Stomach (tissue), 9 donors: Measurements from ENCODE around the gene CYP4F22. TPM values are rescaled to one million over a fixed set of nuclear protein-coding genes. Genes with fewer than 3 reads are reported as not detected.

Experiments
- DNase-seq, 2 donors: peaks; one replicate each; pipeline versions ENCODE4 v3.0.0 to v3.0.0-alpha.2; 2013 to 2019
- H3K27ac ChIP-seq, 5 donors: fragments of 200-600 bp in 4 of 5; sonication (generic) in 4 of 5; one replicate each; pipeline ENCODE4 v1.5.1; 2013 to 2019; ENCODE audit warnings: mild to moderate bottlenecking in 1 of 5, moderate library complexity in 1 of 5
- H3K27me3 ChIP-seq, 3 donors: fragments of 200-600 bp; sonication (generic); one replicate each; pipeline ENCODE4 v1.5.1; 2017 to 2019; ENCODE audit warnings: mixed run types in 1 of 3
- H3K36me3 ChIP-seq, 4 donors: fragments of 200-600 bp; sonication (generic); 1 replicate in 3 of 4; 2 replicates in 1 of 4; pipeline ENCODE4 v1.5.1; 2016 to 2019
- H3K4me1 ChIP-seq, 4 donors: fragments of 200-600 bp; sonication (generic); one replicate each; pipeline ENCODE4 v1.5.1; 2016 to 2019
- H3K4me3 ChIP-seq, 4 donors: fragments of 200-600 bp; sonication (generic) in 3 of 4; one replicate each; pipeline ENCODE4 v1.5.1; 2016 to 2019; ENCODE audit warnings: mild to moderate bottlenecking in 1 of 4
- H3K9me3 ChIP-seq, 4 donors: fragments of 200-600 bp; sonication (generic); one replicate each; pipeline ENCODE4 v1.5.1; 2016 to 2019
- EP300 ChIP-seq: sonication (generic); formaldehyde crosslinking; IDR thresholded peaks from one replicate; pipeline ENCODE4 v1.6.1; 2017; ENCODE audit warnings: antibody characterized with exemption
- POLR2A ChIP-seq, 4 donors: fragments of 450-650 bp; IDR thresholded peaks; one replicate each; pipeline ENCODE4 v1.6.1; 2016; ENCODE audit warnings: antibody characterized with exemption in 4 of 4, control low read depth in 2 of 4, mild to moderate bottlenecking in 1 of 4, moderate library complexity in 1 of 4
- POLR2AphosphoS5 ChIP-seq, 3 donors: sonication (generic); formaldehyde crosslinking; IDR thresholded peaks; one replicate each; pipeline ENCODE4 v1.6.1; 2016; ENCODE audit warnings: antibody characterized with exemption in 3 of 3
- WGBS, 5 donors: extraction: QIAGEN DNeasy Blood & Tissue Kit in 3 of 5; methylation state at CpG; one replicate each; pipeline versions ENCODE4 v1.1.5 to v1.1.7; 2013 to 2018; 5-methylcytosine and 5-hydroxymethylcytosine counted together
- intact Hi-C: fragments of 100-400 bp; cut with DNase I; formaldehyde crosslinking; loops from one replicate; pipeline ENCODE4 v1.15.1; 2023; ENCODE audit warnings: low total_unique reads
- polyA plus RNA-seq, 3 donors: library from polyadenylated mRNA; stranded (reverse); fragments of 200-250 nt; gene quantifications; one replicate each; pipeline ENCODE4 v1.2.3, GENCODE V29; 2013
- total RNA-seq, 5 donors: library from RNA; depleted of rRNA; stranded (reverse); fragments of >200 nt; gene quantifications; one replicate each; pipeline versions ENCODE4 v1.1.0 to v1.2.3, GENCODE V29; 2014 to 2016
- TF ChIP-seq, protein P1 (sequence below), 7 experiments: fragments of 450-650 bp in 4 of 7; fragments of 200-600 bp in 3 of 7; sonication (generic) in 3 of 7; IDR thresholded peaks; one replicate each; pipeline ENCODE4 v1.5.1; 2016 to 2019; ENCODE audit warnings: antibody characterized with exemption in 7 of 7, control low read depth in 2 of 7, mild to moderate bottlenecking in 1 of 7
- donor health status: healthy with polysubstance abuse.
- donor health status: Bipolar disorder and iron deficiency.
- donor health status: healthy.

Gene CYP4F22
- total and polyA plus RNA-seq, 8 donors: 0.12 to 21.6 (median 0.71) TPM; not detected in 2

DNA sequence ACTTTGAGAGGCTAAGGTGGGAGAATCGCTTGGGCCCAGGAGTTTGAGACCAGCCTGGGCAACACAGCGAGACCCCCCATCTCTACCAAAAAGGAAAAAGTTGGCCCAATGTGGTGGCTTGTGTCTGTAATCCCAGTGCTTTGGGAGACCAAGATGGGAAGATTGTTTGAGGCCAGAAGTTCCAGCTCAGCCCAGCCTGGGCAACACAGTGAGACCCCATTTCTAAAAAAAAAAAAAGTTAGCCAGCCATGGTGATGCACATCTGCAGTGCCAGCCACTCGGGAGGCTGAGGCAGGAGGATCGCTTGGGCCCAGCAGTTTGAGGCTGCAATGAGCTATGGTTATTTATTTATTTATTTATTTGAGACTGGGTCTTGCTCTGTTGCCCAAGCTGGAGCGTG lies 41.3 kb downstream of the CYP4F22 start:
- TF ChIP-seq, protein P1, sequence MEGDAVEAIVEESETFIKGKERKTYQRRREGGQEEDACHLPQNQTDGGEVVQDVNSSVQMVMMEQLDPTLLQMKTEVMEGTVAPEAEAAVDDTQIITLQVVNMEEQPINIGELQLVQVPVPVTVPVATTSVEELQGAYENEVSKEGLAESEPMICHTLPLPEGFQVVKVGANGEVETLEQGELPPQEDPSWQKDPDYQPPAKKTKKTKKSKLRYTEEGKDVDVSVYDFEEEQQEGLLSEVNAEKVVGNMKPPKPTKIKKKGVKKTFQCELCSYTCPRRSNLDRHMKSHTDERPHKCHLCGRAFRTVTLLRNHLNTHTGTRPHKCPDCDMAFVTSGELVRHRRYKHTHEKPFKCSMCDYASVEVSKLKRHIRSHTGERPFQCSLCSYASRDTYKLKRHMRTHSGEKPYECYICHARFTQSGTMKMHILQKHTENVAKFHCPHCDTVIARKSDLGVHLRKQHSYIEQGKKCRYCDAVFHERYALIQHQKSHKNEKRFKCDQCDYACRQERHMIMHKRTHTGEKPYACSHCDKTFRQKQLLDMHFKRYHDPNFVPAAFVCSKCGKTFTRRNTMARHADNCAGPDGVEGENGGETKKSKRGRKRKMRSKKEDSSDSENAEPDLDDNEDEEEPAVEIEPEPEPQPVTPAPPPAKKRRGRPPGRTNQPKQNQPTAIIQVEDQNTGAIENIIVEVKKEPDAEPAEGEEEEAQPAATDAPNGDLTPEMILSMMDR (IDR thresholded peaks at IDR 0.05): no peak
- TF ChIP-seq EP300: no peak
- no peak for TF ChIP-seq POLR2AphosphoS5 (IDR thresholded peaks at IDR 0.05)
- TF ChIP-seq POLR2A (IDR thresholded peaks at IDR 0.05): no peak
- DNase-seq: no peak
- Histone ChIP-seq H3K36me3 (no peaks in the 10 kb centered on the region), H3K4me3 (no peak overlapping the region), H3K4me1 (peaks cover 9 to 14% (median 11%) of the 10 kb centered on the region in 4 donors), H3K27me3 (peaks cover 0 to 72% (median 22%) of the 10 kb centered on the region in 3 donors), H3K27ac (no peak overlapping the region), H3K9me3 (no peaks in the 10 kb centered on the region)
- 93 to 98% (median 97%) methylated on average over 5 of the region's 5 CpGs for WGBS, 5 donors
- intact Hi-C loops: no loop called here

- no peaks in the 10 kb centered on the region for H3K9me3 ChIP-seq
- 77 to 84% (median 77%) methylated on average over 3 of the region's 3 CpGs for WGBS, 5 donors
- H3K4me3 ChIP-seq: no peak overlapping the region
- peaks cover 9 to 15% (median 11%) of the 10 kb centered on the region in 4 donors for H3K4me1 ChIP-seq
- no peak overlapping the region for H3K27ac ChIP-seq
- no peak for DNase-seq
- peaks cover 0 to 79% (median 24%) of the 10 kb centered on the region in 3 donors for H3K27me3 ChIP-seq
- TF ChIP-seq EP300: no peak
- TF ChIP-seq POLR2AphosphoS5 (IDR thresholded peaks at IDR 0.05): no peak
- TF ChIP-seq, protein P1 (IDR thresholded peaks at IDR 0.05): no peak
- TF ChIP-seq POLR2A (IDR thresholded peaks at IDR 0.05): no peak
- no peaks in the 10 kb centered on the region for H3K36me3 ChIP-seq
- intact Hi-C loops: loop anchor here (10.0 kb wide), 1 partner anchor 95 kb away; no protein-coding TSS in a partner anchor
Observed at GRCh38 chr19:15550273-15550672, 41.9 kb downstream of the CYP4F22 start.

GRCh38 chr19:15550929-15551292 lies 42.6 kb downstream of the CYP4F22 start:
- Histone ChIP-seq H3K4me3 (peak overlapping the region; percentile 34 to 48 (median 40)), H3K27ac (peak overlapping the region in 2 of 5 donors; percentile 5 to 46), H3K27me3 (peaks cover 0 to 85% (median 25%) of the 10 kb centered on the region in 3 donors), H3K9me3 (no peaks in the 10 kb centered on the region), H3K36me3 (no peaks in the 10 kb centered on the region), H3K4me1 (peaks cover 14 to 21% (median 16%) of the 10 kb centered on the region in 4 donors)
- WGBS, 5 donors: 6 to 11% (median 8%) methylated on average over 6 to 8 of the region's 8 CpGs
- no peak for DNase-seq
- intact Hi-C loops: loop anchor here (10.0 kb wide), 1 partner anchor 96 kb away; no protein-coding TSS in a partner anchor
- TF ChIP-seq POLR2A (IDR thresholded peaks at IDR 0.05) (no peak), EP300 (no peak), POLR2AphosphoS5 (IDR thresholded peaks at IDR 0.05) (no peak)
- TF ChIP-seq, protein P1 (IDR thresholded peaks at IDR 0.05): no peak

- Histone ChIP-seq H3K27me3 (peaks cover 0 to 85% (median 25%) of the 10 kb centered on the region in 3 donors), H3K9me3 (no peaks in the 10 kb centered on the region), H3K36me3 (no peaks in the 10 kb centered on the region), H3K4me1 (peaks cover 18 to 26% (median 21%) of the 10 kb centered on the region in 4 donors), H3K4me3 (peak overlapping the region; percentile 34 to 48 (median 40)), H3K27ac (peak overlapping the region in 2 of 5 donors; percentile 5 to 46)
- 3 to 7% (median 4%) methylated on average over 9 to 40 of the region's 40 CpGs for WGBS, 5 donors
- TF ChIP-seq POLR2AphosphoS5 (IDR thresholded peaks at IDR 0.05) (no peak), EP300 (no peak), POLR2A (IDR thresholded peaks at IDR 0.05) (no peak)
- TF ChIP-seq, protein P1 (IDR thresholded peaks at IDR 0.05): no peak
- peak; percentile 40 to 51 for DNase-seq
- intact Hi-C loops: loop anchor here (10.0 kb wide), 1 partner anchor 97 kb away; no protein-coding TSS in a partner anchor
Observed at GRCh38 chr19:15551293-15552004, 43.1 kb downstream of the CYP4F22 start.
